H1 (cell line): Measurements from ENCODE around the gene EHD4. TPM values are rescaled to one million over a fixed set of nuclear protein-coding genes. Genes with fewer than 3 reads are reported as not detected.

Source experiments
- CTCF ChIA-PET: fragments of 300-600 bp; sonication (Branson Sonifier 250); formaldehyde crosslinking; loops from one replicate; lab custom pipeline; 2021; ENCODE audit not compliant: partially characterized antibody; lab: Charles Lee
- POLR2A ChIA-PET: fragments of 300-600 bp; sonication (Branson Sonifier 250); formaldehyde crosslinking; loops from one replicate; lab custom pipeline; 2021; ENCODE audit warnings: inconsistent platforms; ENCODE audit not compliant: partially characterized antibody; lab: Charles Lee
- DNase-seq, 2 experiments: peaks; one replicate each; pipeline versions ENCODE4 v3.0.0 to v3.0.0-alpha.2; 2010 to 2022; ENCODE audit warnings: low spot score in 2 of 2, low read depth in 1 of 2, mixed read lengths in 1 of 2
- FAIRE-seq: peaks from 2 replicates; lab custom pipeline; 2011; peaks lifted over from hg19 to GRCh38; lab: Jason Lieb, UNC
- H2AFZ ChIP-seq: 2 replicates; pipeline ENCODE4 v1.8.1; 2012; ENCODE audit warnings: low read length, inconsistent platforms
- H2AK5ac ChIP-seq: 2 replicates; pipeline ENCODE4 v1.6.1; 2013; ENCODE audit warnings: low read depth, low read length
- H2BK120ac ChIP-seq: replicated peaks from 2 replicates; pipeline ENCODE3; 2013; ENCODE audit warnings: low read depth, low read length, inconsistent platforms
- H2BK12ac ChIP-seq: 2 replicates; pipeline ENCODE4 v1.6.1; 2013; ENCODE audit warnings: low read depth, low read length
- H2BK15ac ChIP-seq: 2 replicates; pipeline ENCODE4 v1.6.1; 2013; ENCODE audit warnings: low read length
- H2BK20ac ChIP-seq: 2 replicates; pipeline ENCODE4 v1.6.1; 2013; ENCODE audit warnings: low read length
- H2BK5ac ChIP-seq: 2 replicates; pipeline ENCODE4 v1.6.1; 2013; ENCODE audit warnings: low read depth, low read length
- H3K14ac ChIP-seq: 2 replicates; pipeline ENCODE4 v1.6.1; 2013; ENCODE audit warnings: inconsistent platforms; ENCODE audit not compliant: insufficient read length
- H3K18ac ChIP-seq: 2 replicates; pipeline ENCODE4 v1.6.1; 2013; ENCODE audit warnings: low read length; ENCODE audit errors: extremely low read depth
- H3K23ac ChIP-seq: 2 replicates; pipeline ENCODE4 v1.6.1; 2013; ENCODE audit warnings: inconsistent platforms; ENCODE audit not compliant: insufficient read length
- H3K23me2 ChIP-seq: 2 replicates; pipeline ENCODE4 v1.6.1; 2013; ENCODE audit warnings: low read depth, low read length
- H3K27ac ChIP-seq: 2 replicates; pipeline ENCODE4 v1.6.1; 2011; ENCODE audit warnings: low read depth, low read length, inconsistent platforms
- H3K27me3 ChIP-seq, 4 experiments: replicated peaks in 1 of 4; 1 replicate in 1 of 4; 2 replicates in 3 of 4; pipeline versions ENCODE4 v1.6.1 to v1.8.1; 2011 to 2013; ENCODE audit warnings: low read length in 3 of 4, mild to moderate bottlenecking in 3 of 4, inconsistent platforms in 2 of 4, mixed read lengths in 2 of 4, moderate library complexity in 1 of 4; ENCODE audit not compliant: control insufficient read depth in 3 of 4, insufficient read depth in 3 of 4; ENCODE audit errors: extremely low read depth in 1 of 4
- H3K36me3 ChIP-seq, 4 experiments: 2 replicates each; pipeline versions ENCODE4 v1.6.1 to v1.8.1; 2011 to 2013; ENCODE audit warnings: mild to moderate bottlenecking in 4 of 4, low read length in 3 of 4, moderate library complexity in 2 of 4, control low read depth in 1 of 4, inconsistent platforms in 1 of 4; ENCODE audit not compliant: insufficient read depth in 4 of 4, control insufficient read depth in 2 of 4
- H3K4ac ChIP-seq: replicated peaks from 2 replicates; pipeline ENCODE3; 2013; ENCODE audit warnings: low read length, low read depth, mixed read lengths, inconsistent platforms; ENCODE audit not compliant: insufficient read length
- H3K4me1 ChIP-seq, 4 experiments: replicated peaks in 1 of 4; 1 replicate in 1 of 4; 2 replicates in 3 of 4; pipeline versions ENCODE4 v1.6.1 to v1.8.1; 2011 to 2013; ENCODE audit warnings: low read length in 3 of 4, inconsistent platforms in 2 of 4, mixed read lengths in 1 of 4; ENCODE audit not compliant: insufficient read depth in 4 of 4, control insufficient read depth in 3 of 4
- H3K4me2 ChIP-seq, 2 experiments: 2 replicates each; pipeline versions ENCODE4 v1.6.1 to v1.8.1; 2011 to 2013; ENCODE audit warnings: low read depth in 2 of 2, low read length in 2 of 2, control low read depth in 1 of 2, inconsistent platforms in 1 of 2, mild to moderate bottlenecking in 1 of 2; ENCODE audit not compliant: insufficient read depth in 1 of 2
- H3K4me3 ChIP-seq, 4 experiments: fragments of 200-600, 300-600 bp in 1 of 4; sonication (generic), shearing (Covaris generic), sonication (Bioruptor Twin) in 1 of 4; 2 replicates each; pipeline versions ENCODE4 v1.5.1 to v1.8.1; 2011 to 2016; ENCODE audit warnings: low read length in 4 of 4, low read depth in 3 of 4, control low read depth in 2 of 4, inconsistent platforms in 2 of 4, mild to moderate bottlenecking in 2 of 4, mixed read lengths in 1 of 4, moderate library complexity in 1 of 4; ENCODE audit not compliant: insufficient read depth in 2 of 4; ENCODE audit errors: extremely low read depth in 1 of 4
- H3K56ac ChIP-seq: replicated peaks from 2 replicates; pipeline ENCODE3; 2013; ENCODE audit warnings: low read depth, mild to moderate bottlenecking, mixed read lengths, low read length, inconsistent platforms; ENCODE audit not compliant: insufficient read length
- H3K79me1 ChIP-seq: 2 replicates; pipeline ENCODE4 v1.6.1; 2013; ENCODE audit warnings: low read depth, low read length, control low read depth
- H3K79me2 ChIP-seq, 2 experiments: 2 replicates each; pipeline versions ENCODE4 v1.6.1 to v1.8.1; 2012 to 2013; ENCODE audit warnings: low read length in 2 of 2, mild to moderate bottlenecking in 2 of 2, inconsistent platforms in 1 of 2; ENCODE audit not compliant: insufficient read depth in 2 of 2, control insufficient read depth in 1 of 2
- H3K9ac ChIP-seq, 4 experiments: replicated peaks in 1 of 4; 1 replicate in 1 of 4; 2 replicates in 3 of 4; pipeline versions ENCODE4 v1.6.1 to v1.8.1; 2011 to 2013; ENCODE audit warnings: low read depth in 3 of 4, low read length in 3 of 4, control low read depth in 2 of 4, mild to moderate bottlenecking in 2 of 4, moderate library complexity in 2 of 4, inconsistent platforms in 1 of 4; ENCODE audit errors: extremely low read depth in 1 of 4
- H3K9me3 ChIP-seq, 2 experiments: 2 replicates each; pipeline versions ENCODE4 v1.6.1 to v1.8.1; 2012 to 2013; ENCODE audit warnings: mild to moderate bottlenecking in 2 of 2, moderate library complexity in 2 of 2, control low read depth in 1 of 2, inconsistent platforms in 1 of 2, low read depth in 1 of 2, low read length in 1 of 2, mixed read lengths in 1 of 2; ENCODE audit not compliant: insufficient read depth in 2 of 2
- H4K20me1 ChIP-seq, 2 experiments: replicated peaks in 1 of 2; 2 replicates each; pipeline versions ENCODE3 to v1.8.1; 2011 to 2013; ENCODE audit warnings: inconsistent platforms in 2 of 2, low read length in 2 of 2, mild to moderate bottlenecking in 1 of 2; ENCODE audit not compliant: insufficient read depth in 2 of 2, control insufficient read depth in 1 of 2
- H4K5ac ChIP-seq: 2 replicates; pipeline ENCODE4 v1.6.1; 2013; ENCODE audit warnings: low read length, low read depth, mixed read lengths, inconsistent platforms; ENCODE audit not compliant: insufficient read length
- H4K8ac ChIP-seq: 2 replicates; pipeline ENCODE4 v1.8.0; 2013; ENCODE audit warnings: mild to moderate bottlenecking, moderate library complexity, low read length, inconsistent platforms; ENCODE audit not compliant: insufficient read depth; ENCODE audit errors: extremely low read depth
- H4K91ac ChIP-seq: replicated peaks from 2 replicates; pipeline ENCODE3; 2013; ENCODE audit warnings: low read length, mixed read lengths, inconsistent platforms; ENCODE audit not compliant: insufficient read length
- CEBPB ChIP-seq: IDR thresholded peaks from 2 replicates; pipeline ENCODE4 v1.6.1; 2012; ENCODE audit warnings: low read depth, low read length
- JUN ChIP-seq: IDR thresholded peaks from 2 replicates; pipeline ENCODE4 v1.6.1; 2011; ENCODE audit warnings: low read depth, mild to moderate bottlenecking, improper control_type of control experiment, low read length
- JUND ChIP-seq: IDR thresholded peaks from 2 replicates; pipeline ENCODE4 v1.6.1; 2011; ENCODE audit warnings: mild to moderate bottlenecking, improper control_type of control experiment, low read length
- KDM1A ChIP-seq: fragments of 200-600, 300-600 bp; sonication (generic); IDR thresholded peaks from 2 replicates; pipeline ENCODE4 v1.7.1; 2016; ENCODE audit warnings: mild to moderate bottlenecking, low read length, borderline replicate concordance
- SIRT6 ChIP-seq: IDR thresholded peaks from one replicate; pipeline ENCODE4 v1.7.1; 2012; ENCODE audit warnings: low read length, inconsistent platforms
- SP1 ChIP-seq: IDR thresholded peaks from 2 replicates; pipeline ENCODE4 v1.6.1; 2011; ENCODE audit warnings: low read depth, low read length
- TAF1 ChIP-seq: IDR thresholded peaks from 2 replicates; pipeline ENCODE4 v1.6.1; 2011; ENCODE audit warnings: mild to moderate bottlenecking, low read depth, low read length
- WGBS, 2 experiments: shearing (Covaris generic) in 1 of 2; methylation state at CpG; one replicate each; pipeline versions ENCODE4 v1.1.6 to v1.1.7; 2013 to 2015; ENCODE audit warnings: low lambda C conversion rate in 2 of 2, mixed read lengths in 2 of 2, inconsistent platforms in 1 of 2, low coverage in 1 of 2, missing lambda C conversion rate in 1 of 2; ENCODE audit not compliant: insufficient replicate concordance in 2 of 2, insufficient coverage in 1 of 2, insufficient read length in 1 of 2; ENCODE audit errors: extremely low coverage in 1 of 2, missing lambda C conversion rate in 1 of 2; 5-methylcytosine and 5-hydroxymethylcytosine counted together
- polyA plus RNA-seq, 7 experiments: library from polyadenylated mRNA; depleted of rRNA in 3 of 7; stranded (reverse) in 5 of 7; unstranded in 2 of 7; fragments of >200 nt in 5 of 7; fragments of 200-250 nt in 2 of 7; gene quantifications; 1 replicate in 5 of 7; 2 replicates in 1 of 7; 4 replicates in 1 of 7; pipeline versions ENCODE4 v1.2.1 to v1.2.3, GENCODE V29; 2011 to 2013; ENCODE audit warnings: missing spikeins in 2 of 7, mixed read lengths in 2 of 7
- total RNA-seq: library from RNA; stranded (reverse); fragmentation: NEBNext Ultra II Directional; extraction: Animal tissue kit (Norgen Biotek cat#: 25700); gene quantifications from 2 replicates; pipeline ENCODE4 v1.2.1, GENCODE V29; 2021
- TF ChIP-seq, protein P1 (sequence below): IDR thresholded peaks from 2 replicates; pipeline ENCODE4 v1.6.1; 2012; ENCODE audit warnings: inconsistent platforms

The EHD4 gene
- total and polyA plus RNA-seq, 2 of the 8 experiments (the other 6 are each of a cell fraction or from before 2014, with no cell fraction given): 17.5 to 24.5 TPM

DNA sequence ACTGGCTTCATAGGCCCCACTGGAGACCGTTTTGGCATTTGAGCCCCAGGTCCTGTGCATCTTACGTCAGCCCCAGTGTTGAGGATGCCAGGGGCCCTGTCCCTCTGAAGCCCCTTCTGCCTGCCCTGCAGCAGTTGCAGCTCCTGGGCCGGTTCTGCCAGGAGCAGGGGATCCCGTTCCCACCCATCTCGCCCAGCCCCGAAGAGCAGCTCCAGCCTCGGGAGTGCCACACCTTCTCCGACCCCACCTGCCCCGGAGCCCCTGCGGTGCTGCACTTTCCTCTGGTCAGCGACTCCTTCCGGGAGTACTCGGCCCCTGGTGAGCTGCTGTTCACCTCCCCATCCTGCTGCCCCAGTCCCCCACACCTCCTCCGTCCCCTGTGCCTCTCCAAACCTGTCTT is 125.2 kb downstream of the EHD4 start:
- 95% methylated on average over 13 of the region's 14 CpGs; no CpG with 5 or more reads in 1 of the 2 experiments for WGBS, 2 experiments

More for the DNA sequence above, 125.2 kb downstream of the EHD4 start:
- H4K20me1 ChIP-seq: no peaks in the 10 kb centered on the region
- H2BK12ac ChIP-seq: no peak overlapping the region
- no peaks in the 10 kb centered on the region for H3K79me1 ChIP-seq
- H3K79me2 ChIP-seq: no peaks in the 10 kb centered on the region
- H3K36me3 ChIP-seq: peaks cover 0 to 7% (median 2%) of the 10 kb centered on the region in 4 experiments; a peak in 3 of 8 replicates
- no peak overlapping the region for H2BK5ac ChIP-seq
- DNase-seq: no peak
- H3K4me2 ChIP-seq: no peak overlapping the region
- no peaks in the 10 kb centered on the region for H3K9me3 ChIP-seq
- H3K27me3 ChIP-seq: no peaks in the 10 kb centered on the region
- H2AK5ac ChIP-seq: no peak overlapping the region
- no peak overlapping the region for H3K9ac ChIP-seq
- H2AFZ ChIP-seq: no peak overlapping the region
- H3K4me1 ChIP-seq: no peaks in the 10 kb centered on the region; a peak in 1 of 7 replicates
- H4K91ac ChIP-seq: no peak overlapping the region
- TF ChIP-seq KDM1A: no peak
- TF ChIP-seq, protein P1, sequence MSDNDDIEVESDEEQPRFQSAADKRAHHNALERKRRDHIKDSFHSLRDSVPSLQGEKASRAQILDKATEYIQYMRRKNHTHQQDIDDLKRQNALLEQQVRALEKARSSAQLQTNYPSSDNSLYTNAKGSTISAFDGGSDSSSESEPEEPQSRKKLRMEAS: no peak
- no peak for TF ChIP-seq JUND
- TF ChIP-seq CEBPB: no peak
- no peak for TF ChIP-seq TAF1
- no peak for TF ChIP-seq JUN
- no peak for TF ChIP-seq SP1
- TF ChIP-seq SIRT6: no peak
- H3K23ac ChIP-seq: no peak overlapping the region
- H3K18ac ChIP-seq: no peak overlapping the region
- H3K4me3 ChIP-seq: no peak overlapping the region
- no peak overlapping the region for H3K27ac ChIP-seq
- 0 out of 2 replicates have a peak, but pooled peaks cover 2% of the 10 kb centered on the region for H3K23me2 ChIP-seq
- H3K56ac ChIP-seq: no peak overlapping the region
- ChIA-PET CTCF (interaction anchor here (1.0 to 6.7 kb wide), 5 partner anchors 10 to 34 kb away, joined by 4 to 30 read pairs (median 5); no protein-coding TSS in a partner anchor), POLR2A (interaction anchor here (1.0 to 1.4 kb wide), 4 partner anchors 11 to 34 kb away, joined by 3 to 5 read pairs (median 4); no protein-coding TSS in a partner anchor)
- no peak overlapping the region for H3K4ac ChIP-seq
- no peak overlapping the region for H4K8ac ChIP-seq
- H2BK120ac ChIP-seq: no peak overlapping the region
- FAIRE-seq: no peak
- no peak overlapping the region for H2BK20ac ChIP-seq
- H3K14ac ChIP-seq: no peak overlapping the region
- no peak overlapping the region for H2BK15ac ChIP-seq
- no peak overlapping the region for H4K5ac ChIP-seq
